HG03139 (cell line): ENCODE data around the gene INAFM1.
A peak's percentile ranks its signal among the peaks of the same experiment; 100 is the strongest.
"Not testable (repeated sequence)": the region's sequence is repeated elsewhere in the genome, so short reads cannot be mapped to it uniquely, and the experiment has no call there.

Experiments
- ATAC-seq: cut with Tn5 transposase; IDR thresholded peaks from one replicate; pipeline ENCODE4 v1.9.1; 2021; ENCODE audit not compliant: unreplicated experiment

INAFM1 gene

DNA sequence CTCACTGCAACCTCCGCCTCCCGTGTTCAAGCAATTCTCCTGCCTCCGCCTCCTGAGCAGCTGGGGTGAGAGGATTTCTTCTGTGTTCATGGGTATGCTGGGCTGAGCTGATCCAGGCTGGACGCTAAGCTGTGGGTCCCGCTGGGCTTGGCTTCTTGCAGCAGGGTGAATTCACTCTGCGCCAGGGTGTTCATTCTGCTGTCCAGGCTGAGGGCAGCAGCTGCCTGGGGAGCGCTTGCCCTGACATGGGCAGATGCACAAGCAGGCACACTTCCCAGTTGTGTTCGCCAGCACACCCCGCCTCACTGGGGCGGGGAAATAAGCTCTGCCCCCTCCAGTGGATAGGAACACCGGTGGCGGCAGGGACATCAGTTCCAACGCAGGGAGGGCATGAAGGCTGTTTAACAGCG, 7.3 kb upstream of the INAFM1 start:
- ATAC-seq: no peak

DNA sequence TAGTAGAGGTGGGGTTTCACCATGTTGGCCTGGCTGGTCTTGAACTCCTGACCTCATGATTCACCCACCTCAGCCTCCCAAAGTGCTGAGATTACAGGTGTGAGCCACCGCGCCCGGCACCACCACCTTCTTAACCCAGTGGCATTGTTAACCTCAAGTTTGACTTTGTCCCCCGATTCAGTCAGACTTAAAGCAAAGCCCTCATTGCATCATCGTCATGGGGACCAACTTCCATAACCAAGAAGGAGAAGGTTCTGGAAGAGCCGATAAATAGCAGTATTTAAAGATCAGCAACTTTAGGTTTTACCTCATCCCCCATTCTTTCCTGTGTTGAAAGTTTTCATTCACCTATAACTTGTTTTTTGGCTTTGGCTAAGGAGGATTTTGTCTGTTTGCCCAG, 6.7 kb upstream of the INAFM1 start:
- no peak for ATAC-seq

DNA sequence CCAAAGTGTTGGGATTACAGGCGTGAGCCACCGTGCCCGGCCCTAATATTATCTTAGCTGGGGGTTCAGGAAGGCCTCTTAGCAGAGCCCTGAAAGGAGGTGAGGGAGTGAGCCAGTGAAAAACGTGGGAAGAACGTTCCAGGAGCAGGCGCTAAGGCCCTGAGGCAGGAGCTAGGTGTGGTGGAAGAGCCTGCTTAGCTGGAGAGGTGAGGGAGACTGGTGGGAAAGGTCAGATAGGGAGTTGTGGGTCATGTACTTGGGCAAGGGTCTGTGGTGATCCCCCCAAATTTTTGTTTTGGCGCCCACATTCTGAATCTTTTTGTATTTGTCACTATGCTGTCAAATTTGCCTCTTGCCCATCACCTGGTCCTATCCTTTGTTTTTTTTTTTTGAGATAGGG, 5.1 kb upstream of the INAFM1 start:
- ATAC-seq: no peak

DNA sequence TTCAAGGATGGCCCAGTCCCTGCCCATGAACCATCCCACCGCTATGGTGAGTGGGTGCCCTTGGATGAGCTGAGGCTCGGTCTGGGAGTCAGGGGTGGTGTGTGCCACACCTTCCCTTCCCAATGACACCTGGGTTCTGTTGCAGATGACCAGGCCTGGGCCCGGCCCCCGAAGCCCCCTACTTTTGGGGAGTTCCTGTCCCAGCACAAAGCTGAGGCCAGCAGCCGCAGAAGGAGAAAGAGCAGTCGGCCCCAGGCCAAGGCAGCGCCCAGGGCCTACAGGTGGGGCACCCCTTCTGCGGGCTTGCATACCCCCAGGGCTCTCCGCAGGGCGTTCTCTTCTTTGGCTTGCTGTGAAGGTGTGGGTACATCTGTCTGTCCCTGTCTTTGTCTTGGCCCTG, 4.3 kb upstream of the INAFM1 start:
- ATAC-seq: no peak

DNA sequence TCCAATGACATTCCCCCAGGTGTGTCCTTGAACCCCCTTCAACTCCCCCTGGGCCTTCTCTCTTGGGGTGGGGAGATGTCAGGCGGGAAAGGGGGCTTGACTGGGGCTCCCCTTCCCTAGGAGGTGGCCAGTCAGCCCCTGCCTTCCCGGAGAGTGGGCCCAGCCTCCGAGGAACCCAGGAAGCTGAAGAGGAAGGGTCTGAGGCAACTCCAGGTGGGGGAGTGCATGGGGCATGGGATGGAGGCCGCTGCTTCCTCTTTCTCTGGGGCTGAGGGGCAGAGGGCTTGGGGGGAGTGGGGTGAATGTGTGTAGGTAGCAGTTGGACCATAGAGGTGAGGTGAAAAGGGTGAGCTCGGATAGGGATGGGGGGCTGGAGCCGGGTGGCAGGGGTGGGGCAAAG, 2.7 kb upstream of the INAFM1 start:
- no peak for ATAC-seq

DNA sequence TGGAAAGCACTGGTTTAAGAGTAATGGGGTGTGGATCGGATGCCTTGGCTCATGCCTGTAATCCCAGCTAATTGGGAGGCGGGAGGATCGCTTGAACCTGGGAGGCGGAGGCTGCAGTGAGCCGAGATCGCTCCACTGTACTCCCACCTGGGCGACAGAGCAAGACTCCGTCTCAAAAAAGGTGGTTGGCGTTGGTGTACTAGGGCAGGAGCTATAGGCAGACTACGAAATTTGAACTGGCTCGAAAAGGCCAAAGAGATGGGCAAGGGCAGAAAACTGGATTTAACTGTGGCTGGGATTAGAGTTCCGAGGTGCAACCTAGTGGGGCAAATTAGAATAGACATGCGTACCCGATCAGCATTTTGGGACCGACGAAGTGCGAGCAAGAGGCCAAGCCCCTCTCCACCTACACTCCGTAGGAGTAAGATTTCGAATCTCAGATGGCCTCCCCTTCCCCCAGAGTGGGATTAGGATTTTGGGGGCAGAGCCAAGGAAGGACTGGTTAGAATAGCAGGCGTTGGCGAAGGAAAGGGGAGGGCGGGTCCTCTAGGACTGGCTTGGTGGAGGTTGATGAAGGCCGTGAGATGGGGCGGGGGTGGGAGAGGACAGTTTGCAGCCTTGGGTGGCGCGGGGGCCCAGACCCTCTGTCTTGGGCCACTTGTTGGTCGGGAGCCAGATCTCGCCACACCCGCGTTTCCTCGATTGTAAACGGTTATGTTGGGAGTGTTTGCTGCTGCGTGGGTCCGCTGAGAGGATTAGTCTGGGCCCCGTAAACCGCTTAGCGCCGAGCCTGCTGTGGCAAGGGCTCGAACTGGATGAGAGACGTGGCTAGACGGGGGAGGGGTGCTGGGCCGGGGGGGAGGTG, 2.0 kb upstream of the INAFM1 start:
- ATAC-seq: no peak

DNA sequence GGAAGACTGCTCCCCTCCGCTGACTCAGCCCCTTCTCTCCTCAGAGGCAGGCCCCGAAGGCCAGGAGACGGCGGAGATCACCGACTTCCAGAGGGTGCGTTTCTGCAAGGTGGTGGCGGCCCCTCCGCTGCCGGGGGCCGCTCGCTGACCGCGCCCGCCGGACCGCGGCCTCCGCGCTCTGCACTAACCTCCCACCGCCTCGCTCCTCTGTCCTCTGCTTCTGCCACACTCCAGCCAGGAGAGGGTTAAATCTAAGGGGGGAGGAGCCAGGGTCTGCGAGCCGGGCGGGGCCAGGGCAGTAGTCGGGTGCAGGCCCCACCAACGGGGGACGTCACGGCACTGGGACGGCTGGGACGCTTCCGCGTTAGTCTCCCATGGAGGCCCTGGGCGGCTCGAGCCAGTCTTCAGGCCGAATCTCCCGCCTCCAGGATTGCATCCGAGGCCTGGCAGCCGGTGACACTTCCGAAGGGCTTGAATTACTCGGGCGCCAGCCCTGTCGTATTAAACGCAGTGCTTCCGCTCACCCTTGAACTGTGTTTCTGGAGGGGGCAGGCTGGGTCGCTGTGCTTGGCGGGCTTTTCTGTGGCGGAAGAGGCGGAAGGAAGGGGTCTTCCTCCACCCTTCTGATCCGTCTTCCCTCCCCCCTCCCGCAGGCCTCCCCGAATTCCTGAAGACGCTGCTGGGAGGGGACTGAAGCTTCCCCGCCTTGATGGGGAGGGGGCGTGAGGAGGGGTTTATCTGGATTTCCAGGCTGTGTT, 1.2 kb upstream of the INAFM1 start:
- ATAC-seq: peak; percentile 43

DNA sequence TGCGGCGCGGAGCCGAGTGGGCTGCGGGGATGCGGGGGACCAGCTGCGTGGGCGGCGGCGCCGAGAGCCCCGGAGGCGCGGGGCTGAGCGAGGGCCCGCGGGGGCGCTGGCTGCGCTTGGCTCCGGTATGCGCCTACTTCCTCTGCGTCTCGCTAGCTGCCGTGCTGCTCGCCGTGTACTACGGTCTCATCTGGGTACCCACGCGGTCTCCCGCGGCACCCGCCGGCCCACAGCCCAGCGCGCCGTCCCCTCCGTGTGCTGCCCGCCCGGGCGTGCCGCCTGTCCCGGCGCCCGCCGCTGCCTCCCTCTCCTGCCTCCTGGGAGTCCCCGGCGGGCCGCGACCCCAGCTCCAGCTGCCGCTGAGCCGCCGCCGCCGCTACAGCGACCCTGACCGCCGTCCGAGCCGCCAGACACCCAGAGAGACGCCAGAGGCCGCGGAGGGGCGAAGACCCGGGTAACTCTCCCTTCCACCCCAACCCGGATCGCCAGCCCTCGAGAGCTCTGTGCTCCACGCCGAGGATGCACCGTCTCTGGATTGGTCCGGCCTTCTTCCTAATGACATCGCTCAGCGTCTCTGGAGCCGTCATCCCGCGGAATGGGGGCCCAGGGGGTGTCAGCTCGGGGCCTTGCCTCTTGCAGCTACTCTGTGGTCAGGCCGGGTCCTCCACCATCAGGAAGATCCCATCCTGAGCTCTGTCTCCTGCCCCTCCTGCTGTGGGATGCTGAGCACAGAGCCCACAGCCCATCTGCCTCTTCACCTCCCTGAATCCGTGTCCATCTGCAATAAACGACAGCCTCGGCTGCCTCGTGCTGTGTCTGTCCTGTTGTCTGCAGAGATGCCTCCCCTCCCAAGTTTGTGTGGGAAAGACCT, 441 bp downstream of the INAFM1 start:
- ATAC-seq: no peak

DNA sequence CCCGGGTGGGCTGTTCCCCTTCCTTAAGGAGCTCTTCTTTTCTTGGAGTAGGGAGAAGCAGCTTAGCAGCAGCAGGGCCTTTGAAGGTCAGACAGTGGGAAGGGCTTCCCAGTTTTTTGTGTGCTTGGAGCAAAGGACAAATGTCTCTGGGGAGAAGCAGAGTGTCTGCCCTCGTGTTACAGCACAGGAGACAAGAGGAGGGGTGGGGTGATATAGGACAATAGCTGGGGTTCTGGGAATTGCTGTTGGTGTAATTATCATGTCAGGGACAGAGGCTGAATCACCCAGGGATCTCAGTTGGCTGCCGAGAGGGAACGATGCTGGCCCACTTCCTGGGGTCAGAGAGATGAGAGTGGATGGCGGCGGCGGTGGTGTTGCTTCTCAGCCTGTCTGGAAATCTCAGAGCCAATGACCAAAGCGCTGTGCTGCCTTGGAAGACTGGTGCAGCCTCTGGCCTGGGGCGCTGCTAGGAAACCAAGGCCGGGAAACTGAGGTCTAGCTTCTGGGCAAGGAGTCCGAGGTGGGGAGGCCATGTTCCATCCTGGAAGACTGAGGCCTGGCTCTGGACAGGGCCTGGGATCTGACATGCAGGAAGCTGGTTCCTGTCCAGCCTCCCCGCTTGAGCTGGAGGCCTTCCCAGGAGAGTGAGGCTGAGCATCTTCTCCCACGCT, 1.2 kb downstream of the INAFM1 start:
- no peak for ATAC-seq

DNA sequence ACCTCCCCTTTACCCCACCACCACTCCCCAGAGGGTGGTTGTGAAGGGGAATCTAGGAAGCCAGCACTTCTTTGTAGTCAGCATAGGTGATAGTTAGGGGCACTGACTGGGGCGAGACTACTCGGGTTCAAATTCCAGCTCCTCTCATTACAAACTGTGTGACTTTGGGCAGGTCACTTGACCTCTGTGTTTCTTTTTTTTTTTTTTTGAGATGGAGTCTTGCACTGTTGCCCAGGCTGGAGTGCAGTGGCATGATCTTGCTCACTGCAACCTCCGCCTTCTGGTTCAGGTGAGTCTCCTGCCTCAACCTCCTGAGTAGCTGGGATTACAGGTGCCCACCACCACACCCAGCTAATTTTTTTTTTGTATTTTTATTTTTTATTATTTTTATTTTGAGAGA, 1.8 kb downstream of the INAFM1 start:
- not testable (repeated sequence) for ATAC-seq

DNA sequence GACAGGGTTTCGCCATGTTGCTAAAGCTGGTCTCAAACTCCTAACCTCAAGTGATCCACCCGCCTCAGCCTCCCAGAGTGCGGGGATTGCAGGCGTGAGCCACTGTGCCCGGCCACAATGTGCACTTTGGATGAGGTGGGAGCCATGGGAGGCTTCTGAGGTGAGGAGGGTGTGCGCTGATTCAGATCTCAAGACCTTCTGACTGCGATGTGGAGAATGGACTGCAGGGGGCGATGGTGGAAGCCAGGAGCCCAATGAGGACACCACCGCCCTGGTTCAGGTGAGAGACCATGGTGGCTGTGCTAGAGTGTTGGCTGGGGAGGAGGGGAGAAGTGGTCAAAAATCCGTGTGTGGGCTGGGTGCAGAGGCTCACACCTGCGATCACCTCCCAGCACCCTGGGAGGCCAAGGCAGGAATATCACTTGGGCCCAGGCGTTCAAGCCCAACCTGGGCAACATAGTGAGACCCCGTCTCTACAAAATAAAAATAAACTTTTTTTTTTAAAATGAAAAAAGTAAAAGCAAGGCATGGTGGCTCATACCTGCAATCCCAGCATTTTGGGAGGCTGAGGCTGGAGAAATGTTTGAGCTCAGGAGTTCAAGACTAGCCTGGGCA, 5.6 kb downstream of the INAFM1 start:
- no peak for ATAC-seq

DNA sequence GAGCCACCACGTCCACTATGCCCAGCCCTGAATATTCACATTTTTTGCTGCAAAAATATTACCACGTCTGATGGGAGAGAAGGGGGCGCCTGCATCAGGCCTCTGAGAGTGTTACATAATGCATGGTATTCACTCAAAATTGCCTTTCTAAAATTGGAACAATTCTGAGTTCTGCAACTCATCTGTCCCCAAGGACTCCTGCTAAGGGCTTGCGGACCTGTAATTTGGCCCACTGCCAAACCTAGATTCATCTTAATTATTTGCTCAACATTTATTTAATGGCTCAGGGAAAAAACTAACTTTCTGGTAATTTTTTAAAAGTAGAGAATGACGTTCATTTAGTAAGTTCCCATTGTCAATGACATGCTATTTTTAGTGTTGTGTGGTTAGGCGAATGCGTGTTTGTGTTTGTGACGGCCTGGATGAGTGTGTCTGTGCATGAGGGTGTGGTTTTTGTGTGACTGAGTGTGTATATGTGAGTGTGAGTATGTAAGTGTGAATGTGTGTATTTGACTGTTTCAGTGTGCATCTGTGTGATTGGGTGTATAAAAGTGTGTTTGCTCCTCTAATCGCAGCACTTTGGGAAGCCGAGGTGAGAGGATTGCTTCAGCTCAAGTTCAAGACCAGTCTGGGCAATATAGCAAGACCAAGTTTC, 8.8 kb downstream of the INAFM1 start:
- ATAC-seq: no peak

DNA sequence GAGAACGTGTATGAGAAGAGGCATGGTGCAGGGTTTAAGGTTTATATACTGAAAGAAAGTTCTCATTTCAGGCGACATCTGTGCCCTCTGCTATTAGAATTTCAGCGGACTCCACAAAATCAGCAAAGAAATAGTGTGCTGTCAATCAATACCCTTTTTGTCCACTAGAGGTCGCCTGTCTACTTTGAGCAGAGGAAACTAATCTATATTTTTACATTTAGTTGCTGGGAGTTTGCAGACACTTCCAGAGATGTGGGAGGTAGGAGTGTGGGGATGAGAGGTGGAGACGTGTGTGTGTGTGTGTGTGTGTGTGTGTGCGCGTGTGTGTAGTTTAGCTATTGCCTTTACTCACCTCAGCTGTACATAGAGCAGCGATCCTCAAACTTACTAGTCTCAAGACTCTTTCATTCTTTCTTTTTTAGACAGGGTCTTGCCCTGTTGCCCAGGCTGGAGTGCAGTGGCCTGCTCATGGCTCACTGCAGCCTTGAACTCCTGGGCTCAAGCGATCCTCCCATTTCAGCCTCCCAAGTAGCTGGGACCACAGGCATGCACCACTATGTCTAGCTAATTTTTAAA, 9.7 kb downstream of the INAFM1 start:
- ATAC-seq: no peak

DNA sequence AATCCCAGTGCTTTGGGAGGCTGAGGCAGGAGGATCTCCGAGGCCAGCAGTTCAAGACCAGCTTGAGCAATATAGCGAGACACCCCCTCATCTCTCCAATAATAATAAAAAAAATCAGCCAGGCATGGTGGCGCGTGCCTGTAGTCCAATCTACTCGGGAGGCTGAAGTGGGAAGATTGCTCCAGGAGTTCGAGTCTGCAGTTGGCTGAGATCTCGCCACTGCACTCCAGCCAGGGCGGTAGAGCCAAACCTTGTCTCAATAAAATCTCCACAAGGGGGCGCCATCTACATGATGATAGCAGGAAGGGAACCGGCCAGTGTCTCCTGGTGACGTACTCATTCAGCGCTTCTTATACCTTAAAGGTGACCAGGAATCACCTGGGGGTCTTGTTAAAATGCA, 21.4 kb downstream of the INAFM1 start:
- ATAC-seq: no peak

DNA sequence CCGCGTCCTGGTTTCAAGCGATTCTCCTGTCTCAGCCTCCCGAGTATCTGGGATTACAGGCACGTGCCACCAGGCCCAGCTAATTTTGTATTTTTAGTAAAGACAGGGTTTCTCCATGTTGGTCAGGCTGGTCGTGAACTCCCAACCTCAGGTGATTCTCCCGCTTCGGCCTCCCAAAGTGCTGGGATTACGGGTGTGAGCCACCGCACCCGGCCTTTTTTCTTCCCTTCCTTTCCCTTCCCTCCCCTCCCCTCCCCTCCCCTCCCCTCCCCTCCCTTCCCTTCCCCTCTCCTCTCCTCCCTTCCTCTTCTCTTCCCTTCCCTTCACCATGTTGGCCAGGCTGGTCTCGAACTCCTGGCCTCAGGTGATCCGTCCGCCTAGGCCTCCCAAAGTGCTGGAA, 26.2 kb downstream of the INAFM1 start:
- not testable (repeated sequence) for ATAC-seq

DNA sequence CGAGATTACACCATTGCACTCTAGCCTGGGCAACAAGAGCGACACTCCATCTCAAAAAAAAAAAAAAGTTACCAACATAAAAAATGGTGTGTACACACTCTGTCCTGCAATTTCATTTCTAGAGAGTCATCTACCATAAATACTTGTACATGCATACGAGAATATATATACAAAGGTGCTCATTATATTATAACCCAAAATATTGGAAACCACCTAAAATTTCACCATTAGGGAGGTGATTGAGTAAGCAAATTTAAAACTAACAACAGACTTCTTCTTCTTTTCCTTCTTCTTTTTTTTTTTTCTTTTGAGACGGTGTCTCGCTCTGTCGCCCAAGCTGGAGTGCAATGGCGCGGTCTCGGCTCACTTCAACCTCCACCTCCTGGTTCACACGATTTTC, 27.6 kb downstream of the INAFM1 start:
- ATAC-seq: no peak

DNA sequence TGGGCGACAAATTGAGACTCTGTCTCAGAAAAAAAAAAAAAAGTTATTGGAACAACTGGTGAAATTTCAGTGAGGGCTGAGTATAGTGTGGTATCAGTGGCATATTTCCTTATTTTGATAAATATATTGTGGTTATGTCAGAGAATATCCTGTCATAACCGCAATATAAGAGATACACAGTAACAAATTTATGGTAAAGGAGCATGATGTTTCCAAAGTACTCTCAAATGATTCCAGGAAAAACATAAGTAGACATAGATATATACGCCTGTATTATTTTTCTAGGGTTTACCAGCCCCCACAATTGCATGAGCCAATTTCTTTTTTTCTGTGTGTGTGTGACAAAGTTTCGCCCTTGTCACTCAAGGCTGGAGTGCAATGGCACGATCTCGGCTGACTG, 29.3 kb downstream of the INAFM1 start:
- ATAC-seq: no peak

DNA sequence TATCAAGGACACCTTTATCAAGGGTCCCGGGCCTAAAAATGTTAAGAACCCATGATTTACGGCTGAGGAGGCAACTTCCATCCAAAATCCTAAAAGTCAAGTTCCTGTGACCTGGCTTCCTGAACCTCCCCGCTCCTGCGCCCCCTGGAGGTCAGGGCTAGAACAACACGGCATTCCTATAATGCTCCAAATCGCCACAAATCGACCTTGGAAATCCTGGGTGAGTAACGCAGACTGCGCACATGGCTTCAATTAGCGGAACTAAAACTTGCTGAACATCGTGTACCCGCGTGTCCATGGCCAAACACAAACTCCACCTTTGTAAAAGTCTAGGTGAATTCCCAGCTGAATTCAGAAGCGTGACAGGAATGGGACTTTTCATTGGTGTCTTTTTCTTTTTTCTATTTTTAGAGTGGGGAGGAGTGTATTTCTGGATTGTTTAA, 30.6 kb downstream of the INAFM1 start:
- no peak for ATAC-seq

DNA sequence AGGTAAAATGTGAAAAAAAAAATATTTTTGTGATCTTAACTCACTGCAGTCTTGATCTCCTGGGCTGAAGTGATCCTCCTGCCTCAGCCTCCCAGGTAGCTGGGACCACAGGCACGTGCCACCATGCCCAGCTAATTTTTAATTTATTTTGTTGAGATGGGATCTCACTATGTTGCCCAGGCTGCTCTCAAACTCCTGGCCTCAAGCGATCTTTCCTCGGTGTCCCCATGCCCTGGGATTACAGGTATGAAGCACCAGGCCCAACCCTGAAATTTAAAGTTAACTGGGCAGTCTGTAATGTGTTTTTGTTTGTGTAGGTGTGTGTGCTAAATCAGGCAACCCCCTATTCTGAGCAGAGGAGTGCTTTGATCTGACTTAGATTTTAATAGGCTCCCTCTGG, 31.6 kb downstream of the INAFM1 start:
- no peak for ATAC-seq

DNA sequence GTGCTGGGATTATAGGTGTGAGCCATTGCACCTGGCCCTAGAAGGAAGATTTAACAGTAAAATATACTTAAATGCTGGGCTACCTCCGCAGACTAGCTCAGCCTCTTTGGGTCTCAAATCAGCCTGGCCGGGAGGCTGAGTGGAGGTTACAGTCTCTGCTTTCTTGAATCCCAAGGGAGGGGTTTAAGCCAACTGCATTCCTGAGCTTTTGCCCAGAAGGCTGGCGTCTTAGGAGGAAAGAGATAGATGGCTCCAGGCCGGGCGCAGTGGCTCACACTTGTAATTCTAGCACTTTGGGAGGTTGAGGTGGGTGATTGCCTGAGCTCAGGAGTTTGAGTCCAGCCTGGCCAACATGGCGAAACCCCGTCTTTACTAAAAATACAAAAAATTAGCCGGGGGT, 34.4 kb downstream of the INAFM1 start:
- ATAC-seq: no peak
